ENCODE results near the gene COBL. TPM values are rescaled to one million over a fixed set of nuclear protein-coding genes. Genes with fewer than 3 reads are reported as not detected.

Gene COBL
- total RNA-seq, 2 experiments from 2014 or later, result not detected

DNA sequence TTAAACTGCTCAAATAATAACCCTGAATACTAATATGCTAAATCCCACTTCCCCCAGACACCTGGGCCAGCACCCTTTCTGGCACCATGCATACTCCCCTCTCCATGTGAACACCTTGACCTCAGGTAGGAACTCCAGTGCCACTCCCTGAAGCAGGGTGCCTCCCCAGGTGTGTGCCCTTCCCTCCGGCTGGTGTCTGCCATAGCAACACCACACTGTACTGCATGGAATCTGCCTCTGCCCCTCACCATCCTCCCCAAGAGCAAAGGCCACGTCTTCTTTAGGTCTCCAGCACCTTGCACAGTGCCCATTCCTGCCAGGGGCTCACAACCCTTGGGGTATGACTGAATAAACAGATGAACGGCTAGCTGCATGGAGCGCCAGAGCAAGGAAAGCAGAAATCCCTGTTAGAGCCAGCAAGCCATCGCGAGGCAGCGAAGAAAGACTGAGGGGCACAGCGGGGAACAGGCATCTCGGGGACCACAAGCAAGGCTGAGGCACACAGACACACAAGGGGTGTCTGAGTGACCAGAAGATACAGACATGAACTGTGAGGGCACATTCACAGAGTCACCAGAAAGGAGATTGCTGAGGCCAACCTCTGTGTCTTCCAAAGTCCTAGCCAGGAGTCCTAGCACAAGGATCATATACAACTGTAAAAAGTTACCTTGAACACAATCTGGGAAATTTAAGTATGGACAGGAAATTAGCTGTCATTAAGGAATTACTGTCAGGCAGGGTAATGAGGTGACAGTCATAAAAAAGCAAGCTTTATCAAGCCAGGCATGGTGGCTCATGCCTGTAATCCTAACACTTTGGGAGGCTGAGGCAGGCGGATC, 25.7 kb downstream of the COBL start:
- ChIA-PET POLR2A (no interaction called here), CTCF (no interaction called here)
- H3K4me1 Mint-ChIP-seq, result no peaks in the 10 kb centered on the region
- no peak for DNase-seq
- H3K9me3 Mint-ChIP-seq, result no peaks in the 10 kb centered on the region
- peaks cover 4% of the 10 kb centered on the region for H3K27me3 Mint-ChIP-seq
- H3K27ac Mint-ChIP-seq, result no peak overlapping the region
- H3K36me3 Mint-ChIP-seq (ENCODE audit: low read depth), result no peaks in the 10 kb centered on the region
- no peak overlapping the region for H3K4me3 Mint-ChIP-seq

DNA sequence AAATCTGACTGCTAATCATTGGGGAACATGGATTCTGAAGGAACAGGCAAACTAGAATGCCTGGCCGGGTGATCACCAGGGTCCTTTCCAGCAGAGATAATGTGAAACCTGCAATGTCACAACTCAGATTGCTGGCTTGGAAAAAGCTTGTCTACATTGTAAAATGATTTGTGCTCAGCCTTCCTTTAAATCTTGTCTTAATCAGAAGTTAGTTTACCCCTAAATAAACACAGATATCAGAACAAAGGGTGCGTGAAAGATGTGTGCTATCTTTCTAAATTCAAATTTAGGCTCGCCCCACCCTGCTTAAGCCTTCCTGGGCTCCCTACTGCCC, 26.3 kb downstream of the COBL start:
- H3K9me3 Mint-ChIP-seq, result no peaks in the 10 kb centered on the region
- no peaks in the 10 kb centered on the region for H3K36me3 Mint-ChIP-seq (ENCODE audit: low read depth)
- POLR2A ChIA-PET, result no interaction called here
- no peak overlapping the region for H3K27ac Mint-ChIP-seq
- H3K4me1 Mint-ChIP-seq, result no peaks in the 10 kb centered on the region
- no peak overlapping the region for H3K4me3 Mint-ChIP-seq
- no peak for DNase-seq
- CTCF ChIA-PET, result no interaction called here
- H3K27me3 Mint-ChIP-seq, result peaks cover 4% of the 10 kb centered on the region

DNA sequence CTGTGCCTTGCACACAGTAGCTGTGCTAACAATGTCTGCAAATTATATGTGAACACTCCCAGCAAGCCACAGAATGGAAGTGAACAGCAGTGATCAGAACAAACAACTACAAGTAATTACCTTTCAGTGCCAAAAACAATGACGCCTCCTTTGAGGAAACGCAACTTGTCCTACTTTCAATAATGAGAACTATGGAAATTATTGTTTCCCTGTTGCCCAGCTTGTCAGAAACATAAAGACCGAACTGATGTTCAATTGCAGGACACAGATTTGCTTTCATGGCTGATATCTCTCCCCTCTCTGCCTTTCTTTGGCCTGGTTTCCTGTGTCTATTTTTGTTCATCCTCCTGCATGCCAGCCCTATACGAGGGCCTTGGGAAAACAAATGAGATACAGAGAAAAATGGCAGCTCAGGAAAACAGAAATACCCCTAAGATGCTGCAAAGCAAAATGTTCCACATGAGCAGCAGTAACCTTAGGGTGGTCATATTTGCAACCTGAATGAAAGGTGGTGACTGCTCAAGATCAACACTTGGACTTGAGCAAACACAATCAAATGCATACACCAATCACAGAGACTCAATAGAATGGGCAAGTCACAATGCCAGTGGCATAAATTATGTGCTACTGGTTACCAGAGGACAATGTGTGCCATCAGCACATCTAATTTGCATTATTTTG, 26.8 kb downstream of the COBL start:
- Mint-ChIP-seq H3K4me1 (no peaks in the 10 kb centered on the region), H3K9me3 (no peaks in the 10 kb centered on the region), H3K4me3 (no peak overlapping the region), H3K36me3 (ENCODE audit: low read depth) (no peaks in the 10 kb centered on the region), H3K27me3 (peaks cover 4% of the 10 kb centered on the region), H3K27ac (no peak overlapping the region)
- ChIA-PET CTCF (no interaction called here), POLR2A (no interaction called here)
- DNase-seq, result no peak

DNA sequence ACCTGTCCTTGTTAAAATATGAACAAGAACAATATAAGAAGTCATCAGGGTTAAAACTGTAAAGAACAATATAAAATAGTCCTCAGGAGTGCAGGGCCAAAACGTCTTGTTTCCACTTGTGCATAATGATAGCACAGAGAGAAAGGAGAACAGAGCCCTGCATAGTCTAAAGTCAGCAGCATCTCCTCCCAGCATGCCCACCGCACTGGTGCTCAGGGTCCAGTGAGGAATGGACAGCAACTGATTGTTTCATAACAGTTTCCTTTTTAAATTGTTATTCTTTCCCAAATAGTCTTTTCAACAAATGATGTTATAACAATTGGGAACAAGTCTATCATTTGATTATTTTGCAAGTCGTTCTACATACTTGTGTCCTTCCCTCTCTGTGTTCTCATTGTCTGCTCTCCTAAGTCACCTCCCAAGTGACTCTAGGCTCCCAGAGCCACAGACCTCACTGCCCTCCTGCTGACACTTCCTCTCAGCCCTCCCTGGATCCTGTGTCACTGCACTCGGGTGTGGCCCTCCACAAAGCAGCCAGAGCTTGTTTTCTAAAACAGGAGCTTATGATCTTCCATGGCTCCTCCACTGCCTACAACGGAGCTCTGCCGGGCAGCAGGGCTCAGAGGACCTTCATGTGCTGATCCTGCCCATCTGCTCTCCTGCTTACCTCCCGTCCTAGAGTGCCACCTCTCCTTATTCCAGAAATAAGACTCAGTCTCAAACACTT, 27.6 kb downstream of the COBL start:
- Mint-ChIP-seq H3K27ac (no peak overlapping the region), H3K27me3 (peaks cover 4% of the 10 kb centered on the region), H3K4me3 (no peak overlapping the region), H3K9me3 (no peaks in the 10 kb centered on the region), H3K4me1 (no peaks in the 10 kb centered on the region), H3K36me3 (ENCODE audit: low read depth) (no peaks in the 10 kb centered on the region)
- CTCF ChIA-PET, result no interaction called here
- POLR2A ChIA-PET, result no interaction called here
- no peak for DNase-seq

DNA sequence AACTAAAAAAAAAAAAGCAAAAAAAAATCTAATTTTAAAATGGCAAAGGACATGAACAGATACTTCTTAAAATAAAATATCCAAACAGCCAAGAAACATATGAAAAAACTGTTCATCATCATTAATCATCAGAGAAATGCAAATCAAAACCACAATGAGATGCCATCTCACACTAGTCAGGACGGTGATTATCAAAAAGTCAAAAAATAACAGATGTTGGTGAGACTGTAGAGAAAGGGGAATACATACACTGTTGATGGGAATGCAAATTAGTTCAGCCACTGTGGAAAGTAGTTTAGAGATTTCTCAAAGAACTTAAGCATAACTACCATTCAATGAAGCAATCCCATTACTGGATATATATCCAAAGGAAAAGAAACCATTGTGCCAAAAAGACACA, 30.2 kb downstream of the COBL start:
- H3K36me3 Mint-ChIP-seq (ENCODE audit: low read depth), result no peaks in the 10 kb centered on the region

GRCh38 chr7:51280156-51280555, 36.5 kb downstream of the COBL start:
- Mint-ChIP-seq H3K27ac (no peak overlapping the region), H3K4me3 (no peak overlapping the region), H3K4me1 (no peaks in the 10 kb centered on the region), H3K9me3 (peaks cover 9% of the 10 kb centered on the region), H3K36me3 (ENCODE audit: low read depth) (no peaks in the 10 kb centered on the region), H3K27me3 (peaks cover 20% of the 10 kb centered on the region)
- ChIA-PET POLR2A (no interaction called here), CTCF (interaction anchor here (0.7 kb wide), 1 partner anchor 961 kb away, joined by 3 read pairs; no protein-coding TSS in a partner anchor)
- DNase-seq, result no peak

More for the DNA sequence above, 30.2 kb downstream of the COBL start:
- DNase-seq, result no peak
- Mint-ChIP-seq H3K4me3 (no peak overlapping the region), H3K27me3 (peaks cover 15% of the 10 kb centered on the region), H3K4me1 (no peaks in the 10 kb centered on the region), H3K9me3 (peaks cover 9% of the 10 kb centered on the region), H3K27ac (no peak overlapping the region)
- POLR2A ChIA-PET, result no interaction called here
- CTCF ChIA-PET, result interaction anchor here (0.7 kb wide), 1 partner anchor 13 kb away, joined by 3 read pairs; no protein-coding TSS in a partner anchor

- Mint-ChIP-seq H3K27ac (no peak overlapping the region), H3K36me3 (ENCODE audit: low read depth) (no peaks in the 10 kb centered on the region), H3K4me3 (no peak overlapping the region), H3K4me1 (no peaks in the 10 kb centered on the region), H3K9me3 (peaks cover 9% of the 10 kb centered on the region), H3K27me3 (peaks cover 20% of the 10 kb centered on the region)
- ChIA-PET CTCF (interaction anchor here (0.7 kb wide), 1 partner anchor 962 kb away, joined by 3 read pairs; no protein-coding TSS in a partner anchor), POLR2A (no interaction called here)
- DNase-seq, result no peak
These were observed 37.1 kb downstream of the COBL start for GRCh38 chr7:51279391-51280023.

- DNase-seq, result no peak
- ChIA-PET CTCF (no interaction called here), POLR2A (no interaction called here)
These were observed 37.8 kb downstream of the COBL start for GRCh38 chr7:51278797-51279196.

GRCh38 chr7:51276967-51277366, 39.6 kb downstream of the COBL start:
- H3K4me3 Mint-ChIP-seq, result no peak overlapping the region
- no peak for DNase-seq
- no peaks in the 10 kb centered on the region for H3K4me1 Mint-ChIP-seq
- no peak overlapping the region for H3K27ac Mint-ChIP-seq
- H3K9me3 Mint-ChIP-seq, result no peaks in the 10 kb centered on the region
- POLR2A ChIA-PET, result no interaction called here
- H3K36me3 Mint-ChIP-seq (ENCODE audit: low read depth), result no peaks in the 10 kb centered on the region
- peaks cover 17% of the 10 kb centered on the region for H3K27me3 Mint-ChIP-seq
- CTCF ChIA-PET, result no interaction called here

More at GRCh38 chr7:51278797-51279196, 37.8 kb downstream of the COBL start:
- Mint-ChIP-seq H3K4me3 (no peak overlapping the region), H3K27ac (no peak overlapping the region), H3K36me3 (ENCODE audit: low read depth) (no peaks in the 10 kb centered on the region), H3K9me3 (peaks cover 9% of the 10 kb centered on the region), H3K4me1 (no peaks in the 10 kb centered on the region), H3K27me3 (peaks cover 20% of the 10 kb centered on the region)

DNA sequence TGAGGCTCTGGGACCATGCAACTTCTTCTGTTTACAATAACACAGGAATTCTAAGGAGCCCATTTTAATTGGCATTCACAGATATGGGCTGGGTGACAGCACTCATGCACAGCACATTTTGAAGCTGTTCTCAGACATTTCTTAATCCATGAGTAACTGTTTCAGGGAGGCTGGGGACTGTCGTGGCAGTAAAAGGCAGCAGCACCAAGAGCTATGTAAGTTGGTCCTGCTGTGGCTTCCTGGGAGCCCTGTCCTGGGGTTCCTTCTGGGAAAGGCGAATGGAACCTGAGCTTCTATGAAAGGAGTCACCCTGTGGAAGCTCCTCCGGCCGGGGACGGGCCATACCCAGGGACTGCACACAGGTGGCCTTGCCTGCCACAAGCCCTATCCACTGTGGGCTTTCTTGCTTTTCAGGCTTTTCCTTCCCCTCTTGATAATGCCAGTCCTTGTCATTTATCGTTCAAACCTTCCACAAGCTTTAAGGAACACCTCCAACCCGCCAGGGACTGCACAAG, 40.5 kb downstream of the COBL start:
- Mint-ChIP-seq H3K4me3 (no peak overlapping the region), H3K27me3 (peaks cover 12% of the 10 kb centered on the region), H3K27ac (no peak overlapping the region), H3K4me1 (no peaks in the 10 kb centered on the region), H3K36me3 (ENCODE audit: low read depth) (no peaks in the 10 kb centered on the region), H3K9me3 (no peaks in the 10 kb centered on the region)
- ChIA-PET POLR2A (no interaction called here), CTCF (interaction anchor here (1.0 kb wide), 1 partner anchor 47 kb away, joined by 3 read pairs; no protein-coding TSS in a partner anchor)
- no peak for DNase-seq

DNA sequence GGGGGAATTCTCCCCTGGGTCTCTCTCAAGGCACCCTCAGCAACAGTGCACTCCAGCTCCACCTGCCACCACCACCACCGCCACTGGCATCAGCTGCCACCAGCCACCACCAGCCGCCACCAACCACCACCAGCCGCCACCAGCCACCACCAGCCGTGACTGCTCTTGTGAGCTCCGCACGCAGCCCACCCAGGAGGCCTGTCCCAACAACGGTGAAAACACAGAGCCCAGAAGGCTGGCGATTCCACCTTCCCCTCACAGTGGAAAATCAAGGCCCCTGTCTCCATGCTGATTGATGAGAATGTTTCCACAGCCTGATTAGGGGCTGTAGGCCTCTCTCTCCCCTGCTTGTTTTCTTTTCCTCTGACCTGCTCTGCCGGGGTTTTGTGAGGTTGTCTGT, 41.1 kb downstream of the COBL start:
- Mint-ChIP-seq H3K4me1 (no peaks in the 10 kb centered on the region), H3K4me3 (no peak overlapping the region), H3K36me3 (ENCODE audit: low read depth) (no peaks in the 10 kb centered on the region), H3K27ac (no peak overlapping the region), H3K27me3 (peaks cover 7% of the 10 kb centered on the region), H3K9me3 (no peaks in the 10 kb centered on the region)
- ChIA-PET POLR2A (no interaction called here), CTCF (interaction anchor here (1.0 kb wide), 1 partner anchor 46 kb away, joined by 3 read pairs; no protein-coding TSS in a partner anchor)
- no peak for DNase-seq

DNA sequence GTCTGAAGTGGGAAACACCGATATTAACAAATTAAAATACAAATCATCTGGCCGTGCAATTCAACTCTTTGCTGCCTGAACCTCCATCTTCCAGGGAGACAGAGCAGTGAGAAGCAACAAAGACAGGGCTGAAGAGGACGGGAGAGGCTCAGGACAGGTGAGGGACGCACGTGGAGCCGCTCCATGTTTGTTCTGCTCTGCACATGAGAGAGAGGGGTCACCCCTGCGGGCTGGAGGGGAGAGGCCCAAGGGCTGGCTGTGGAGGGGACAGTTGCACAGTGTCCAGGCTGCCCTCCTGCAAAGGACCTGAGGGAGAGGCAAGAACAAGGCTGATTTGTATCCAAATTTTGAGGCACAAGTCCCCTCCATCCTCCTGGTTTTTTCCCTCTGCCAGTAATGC, 41.7 kb downstream of the COBL start:
- H3K9me3 Mint-ChIP-seq, result no peaks in the 10 kb centered on the region
- ChIA-PET POLR2A (no interaction called here), CTCF (no interaction called here)
- no peak for DNase-seq
- H3K27ac Mint-ChIP-seq, result no peak overlapping the region
- peaks cover 5% of the 10 kb centered on the region for H3K27me3 Mint-ChIP-seq
- no peak overlapping the region for H3K4me3 Mint-ChIP-seq
- no peaks in the 10 kb centered on the region for H3K4me1 Mint-ChIP-seq
- H3K36me3 Mint-ChIP-seq (ENCODE audit: low read depth), result no peaks in the 10 kb centered on the region
